SU-DHL-6 (cell line): ENCODE results near the gene PTBP3.

Source experiments
- H2AFZ ChIP-seq: fragments of 200-600 bp; sonication (generic); 2 replicates; pipeline ENCODE4 v1.6.1; 2014; ENCODE audit warnings: low read depth, mild to moderate bottlenecking, moderate library complexity, mixed read lengths, antibody characterized with exemption, low read length; ENCODE audit not compliant: severe bottlenecking
- H3F3A ChIP-seq: fragments of 200-600 bp; shearing (Covaris generic); 2 replicates; pipeline ENCODE4 v1.6.0; 2016; ENCODE audit warnings: antibody characterized with exemption, mild to moderate bottlenecking; ENCODE audit not compliant: insufficient read depth
- H3K27ac ChIP-seq: fragments of 200-600 bp; sonication (generic); 2 replicates; pipeline ENCODE4 v1.5.1; 2016; ENCODE audit warnings: low read depth, mild to moderate bottlenecking, low read length, moderate library complexity, mixed read lengths
- H3K27me3 ChIP-seq: fragments of 200-600 bp; sonication (generic), shearing (Covaris generic); 2 replicates; pipeline ENCODE4 v1.6.0; 2014; ENCODE audit warnings: mild to moderate bottlenecking, low read length
- H3K36me3 ChIP-seq: fragments of 200-600 bp; sonication (generic); 2 replicates; pipeline ENCODE4 v1.6.1; 2014; ENCODE audit warnings: mild to moderate bottlenecking, low read length, mixed read lengths
- H3K4me2 ChIP-seq: fragments of 300-600, 200-600 bp; shearing (Covaris generic), sonication (generic); 2 replicates; pipeline ENCODE4 v1.6.0; 2014; ENCODE audit warnings: low read length, low read depth, mild to moderate bottlenecking; ENCODE audit not compliant: poor library complexity, severe bottlenecking
- H3K4me3 ChIP-seq: fragments of 200-600 bp; sonication (generic); 2 replicates; pipeline ENCODE4 v1.5.1; 2014; ENCODE audit warnings: antibody characterized with exemption, low read length, mild to moderate bottlenecking, mixed read lengths; ENCODE audit not compliant: insufficient read depth, poor library complexity, severe bottlenecking
- H3K79me2 ChIP-seq: fragments of 200-600 bp; sonication (generic); 2 replicates; pipeline ENCODE4 v1.6.1; 2014; ENCODE audit warnings: mild to moderate bottlenecking, low read length, moderate library complexity; ENCODE audit not compliant: insufficient read depth
- H3K9ac ChIP-seq: fragments of 200-600 bp; sonication (generic); 2 replicates; pipeline ENCODE4 v1.7.0; 2014; ENCODE audit warnings: mild to moderate bottlenecking, low read length
- H3K9me2 ChIP-seq: fragments of 200-600 bp; sonication (generic); replicated peaks from 2 replicates; pipeline ENCODE4 v1.6.1; 2014; ENCODE audit warnings: low read length; ENCODE audit not compliant: insufficient read depth
- H3K9me3 ChIP-seq: fragments of 200-600 bp; sonication (generic); 2 replicates; pipeline ENCODE4 v1.6.1; 2014; ENCODE audit warnings: low read length, mixed read lengths; ENCODE audit not compliant: insufficient read depth
- H4K20me1 ChIP-seq: fragments of 200-600 bp; sonication (generic); 2 replicates; pipeline ENCODE4 v1.6.1; 2014; ENCODE audit warnings: low read depth, mild to moderate bottlenecking, antibody characterized with exemption, low read length, moderate library complexity, mixed read lengths
- CTCF ChIP-seq: fragments of 200-600 bp; sonication (generic); IDR thresholded peaks from one replicate; pipeline ENCODE4 v1.5.1; 2017; ENCODE audit warnings: antibody characterized with exemption, mild to moderate bottlenecking, low read length, moderate library complexity; ENCODE audit not compliant: insufficient read depth, poor library complexity, severe bottlenecking
- EZH2phosphoT487 ChIP-seq: fragments of 200-600 bp; sonication (generic), shearing (Covaris generic); conservative IDR thresholded peaks from 2 replicates; pipeline ENCODE4 v1.6.1; 2018; ENCODE audit warnings: mild to moderate bottlenecking, antibody characterized with exemption, low read length, moderate library complexity, mixed read lengths

PTBP3 gene

GRCh38 chr9:112334432-112334841, 1.0 kb upstream of the PTBP3 start:
- peak overlapping the region; percentile 72 for H3K27ac ChIP-seq

DNA sequence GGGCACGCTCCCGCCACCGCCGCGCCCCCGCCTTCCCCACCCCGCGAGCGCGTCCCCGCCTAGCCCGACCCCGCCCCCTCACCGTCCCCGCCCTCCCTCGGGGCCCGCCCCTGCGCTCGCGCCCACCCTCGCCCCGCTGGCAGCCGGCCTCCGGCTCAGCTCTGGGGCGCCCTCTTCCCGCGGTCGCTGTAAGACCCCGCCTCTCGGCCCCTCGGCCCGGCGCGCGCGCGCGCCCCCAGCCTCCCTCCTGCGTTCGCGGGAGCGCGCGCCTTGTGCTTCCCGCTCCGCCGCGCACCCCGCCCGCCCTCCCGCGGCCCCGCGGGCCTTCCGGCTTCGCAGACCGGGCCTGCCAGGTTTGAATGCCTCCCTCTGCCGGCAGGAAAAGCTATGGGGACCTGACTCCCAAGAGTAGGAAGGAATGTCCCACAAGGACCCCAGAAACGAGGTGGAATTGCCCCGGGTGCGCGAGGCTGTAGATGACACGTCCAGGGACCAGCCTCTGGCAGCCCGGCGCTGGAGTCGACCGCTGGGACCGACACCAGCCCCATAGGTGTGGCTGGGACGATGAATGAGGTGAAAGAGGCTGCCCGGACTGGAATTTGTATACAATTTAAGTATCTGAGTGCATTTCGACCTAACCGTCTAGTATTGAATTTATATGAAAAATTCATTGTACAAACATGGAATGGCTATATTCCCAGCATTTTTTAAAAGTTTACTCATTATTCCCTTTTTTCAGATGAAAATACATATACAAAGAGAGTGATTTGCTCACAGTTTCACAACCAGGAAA, 416 bp upstream of the PTBP3 start:
- Histone ChIP-seq H3K27ac (peak overlapping the region; percentile 85), H3K9ac (peak overlapping the region; percentile 98), H3K9me3 (no peaks in the 10 kb centered on the region), H3K36me3 (no peaks in the 10 kb centered on the region), H2AFZ (peak overlapping the region; percentile 99), H3K79me2 (peaks cover 40% of the 10 kb centered on the region), H3K27me3 (no peaks in the 10 kb centered on the region), H3K9me2 (no peaks in the 10 kb centered on the region), H3K4me3 (peak overlapping the region; percentile 95), H4K20me1 (peaks cover 12% of the 10 kb centered on the region), H3F3A (0 out of 2 replicates have a peak, but pooled peaks cover 12% of the 10 kb centered on the region), H3K4me2 (peak overlapping the region; percentile 88)
- TF ChIP-seq EZH2phosphoT487 (no peak), CTCF (peak; percentile 38)

More at GRCh38 chr9:112334432-112334841, 1.0 kb upstream of the PTBP3 start:
- Histone ChIP-seq H3K36me3 (no peaks in the 10 kb centered on the region), H3K9me3 (no peaks in the 10 kb centered on the region), H3K9me2 (no peaks in the 10 kb centered on the region), H3K27me3 (no peaks in the 10 kb centered on the region), H3K4me3 (peak overlapping the region; percentile 75), H4K20me1 (peaks cover 12% of the 10 kb centered on the region), H3K79me2 (peaks cover 34% of the 10 kb centered on the region), H3F3A (0 out of 2 replicates have a peak, but pooled peaks cover 12% of the 10 kb centered on the region), H3K4me2 (peak overlapping the region; percentile 88), H3K9ac (peak overlapping the region; percentile 74), H2AFZ (peak overlapping the region; percentile 99)
- no peak for TF ChIP-seq CTCF
- TF ChIP-seq EZH2phosphoT487: no peak

DNA sequence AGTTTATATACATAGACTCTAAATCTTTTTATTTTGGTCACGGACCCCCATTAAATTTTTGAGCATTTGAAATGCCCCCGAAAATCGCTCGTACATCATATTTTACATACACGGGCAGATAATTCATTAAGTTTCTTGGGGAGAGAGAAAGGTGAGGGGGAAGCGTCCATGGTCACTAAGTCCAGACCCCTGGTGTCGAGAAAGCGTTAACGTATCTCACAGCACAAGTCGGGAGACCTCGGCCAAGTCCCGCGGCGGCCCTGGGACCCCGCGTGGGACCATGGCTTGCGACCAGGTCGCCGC, 794 bp downstream of the PTBP3 start:
- Histone ChIP-seq H3K4me2 (peak overlapping the region; percentile 97), H3K4me3 (peak overlapping the region; percentile 95), H2AFZ (peak overlapping the region; percentile 75), H3K9me2 (no peaks in the 10 kb centered on the region), H3K79me2 (peaks cover 52% of the 10 kb centered on the region), H3K27me3 (no peaks in the 10 kb centered on the region), H4K20me1 (peaks cover 12% of the 10 kb centered on the region), H3K9ac (peak overlapping the region; percentile 98), H3K9me3 (no peaks in the 10 kb centered on the region), H3F3A (0 out of 2 replicates have a peak, but pooled peaks cover 12% of the 10 kb centered on the region), H3K36me3 (no peaks in the 10 kb centered on the region), H3K27ac (peak overlapping the region; percentile 85)
- no peak for TF ChIP-seq CTCF
- no peak for TF ChIP-seq EZH2phosphoT487
